Measurements from ENCODE around the gene MPEG1.

The MPEG1 gene

GRCh38 chr11:59189986-59190385 lies 22.7 kb downstream of the MPEG1 start:
- DNase-seq (ENCODE audit: low read depth in 2 of 2), result no peak

- no peak for DNase-seq (ENCODE audit: low read depth in 2 of 2)
These were observed 23.8 kb downstream of the MPEG1 start for GRCh38 chr11:59188954-59189353.

GRCh38 chr11:59187587-59187986 lies 25.1 kb downstream of the MPEG1 start:
- DNase-seq (ENCODE audit: low read depth in 2 of 2), result no peak

GRCh38 chr11:59187035-59187434 lies 25.7 kb downstream of the MPEG1 start:
- DNase-seq (ENCODE audit: low read depth in 2 of 2), result no peak

GRCh38 chr11:59186130-59186594 lies 26.6 kb downstream of the MPEG1 start:
- DNase-seq (ENCODE audit: low read depth in 2 of 2), result no peak

GRCh38 chr11:59185386-59185945 lies 27.3 kb downstream of the MPEG1 start:
- DNase-seq (ENCODE audit: low read depth in 2 of 2), result no peak

GRCh38 chr11:59184691-59185339 lies 27.9 kb downstream of the MPEG1 start:
- no peak for DNase-seq (ENCODE audit: low read depth in 2 of 2)

GRCh38 chr11:59183771-59184170 lies 29.0 kb downstream of the MPEG1 start:
- no peak for DNase-seq (ENCODE audit: low read depth in 2 of 2)

- DNase-seq (ENCODE audit: low read depth in 2 of 2), result no peak
These were observed 30.1 kb downstream of the MPEG1 start for GRCh38 chr11:59182457-59183151.

GRCh38 chr11:59181746-59182456 lies 30.8 kb downstream of the MPEG1 start:
- no peak for DNase-seq (ENCODE audit: low read depth in 2 of 2)

GRCh38 chr11:59180907-59181306 lies 31.8 kb downstream of the MPEG1 start:
- DNase-seq (ENCODE audit: low read depth in 2 of 2), result no peak

GRCh38 chr11:59180168-59180776 lies 32.5 kb downstream of the MPEG1 start:
- no peak for DNase-seq (ENCODE audit: low read depth in 2 of 2)

- no peak for DNase-seq (ENCODE audit: low read depth in 2 of 2)
These were observed 33.6 kb downstream of the MPEG1 start for GRCh38 chr11:59179121-59179520.

GRCh38 chr11:59178402-59178801 lies 34.3 kb downstream of the MPEG1 start:
- no peak for DNase-seq (ENCODE audit: low read depth in 2 of 2)

- no peak for DNase-seq (ENCODE audit: low read depth in 2 of 2)
These were observed 36.4 kb downstream of the MPEG1 start for GRCh38 chr11:59176330-59176729.

GRCh38 chr11:59175091-59175501 lies 37.6 kb downstream of the MPEG1 start:
- DNase-seq (ENCODE audit: low read depth in 2 of 2), result no peak

GRCh38 chr11:59174664-59175033 lies 38.1 kb downstream of the MPEG1 start:
- DNase-seq (ENCODE audit: low read depth in 2 of 2), result no peak

GRCh38 chr11:59173964-59174663 lies 38.6 kb downstream of the MPEG1 start:
- no peak for DNase-seq (ENCODE audit: low read depth in 2 of 2)

GRCh38 chr11:59173080-59173963 lies 39.4 kb downstream of the MPEG1 start:
- DNase-seq (ENCODE audit: low read depth in 2 of 2), result no peak

GRCh38 chr11:59172345-59173079 lies 40.2 kb downstream of the MPEG1 start:
- DNase-seq (ENCODE audit: low read depth in 2 of 2), result no peak

Data from activated CD8-positive, alpha-beta memory T cell treated with anti-CD3 and anti-CD28 coated beads for 4 hours (primary cell).